GM19240 (cell line): Measurements from ENCODE around the gene CCNG2.

ENCODE experiments used
- DNase-seq: peaks from one replicate; pipeline ENCODE4 v3.0.0; 2011; ENCODE audit warnings: low spot score; ENCODE audit not compliant: insufficient read length

CCNG2 gene

DNA sequence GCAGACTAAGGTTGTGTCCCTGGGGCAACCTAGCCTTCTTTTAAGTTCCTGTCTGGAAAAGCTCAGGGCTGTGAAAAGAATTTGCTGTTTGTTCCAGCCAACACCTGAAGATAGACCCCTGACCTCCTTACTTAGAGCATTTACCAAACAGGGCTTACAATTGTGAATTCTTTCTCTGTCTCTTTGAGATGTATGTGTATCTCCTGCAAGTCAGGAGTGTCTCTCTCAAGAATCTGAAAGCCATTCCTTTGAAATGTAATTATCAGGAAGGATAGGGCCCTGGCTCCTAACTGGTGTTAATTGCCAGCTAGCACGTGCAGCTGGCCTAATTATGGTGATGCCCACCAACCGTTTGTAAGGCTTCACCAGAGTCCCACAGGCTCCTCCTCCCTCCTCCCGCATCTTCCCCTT lies 18.2 kb downstream of the CCNG2 start:
- no peak for DNase-seq

DNA sequence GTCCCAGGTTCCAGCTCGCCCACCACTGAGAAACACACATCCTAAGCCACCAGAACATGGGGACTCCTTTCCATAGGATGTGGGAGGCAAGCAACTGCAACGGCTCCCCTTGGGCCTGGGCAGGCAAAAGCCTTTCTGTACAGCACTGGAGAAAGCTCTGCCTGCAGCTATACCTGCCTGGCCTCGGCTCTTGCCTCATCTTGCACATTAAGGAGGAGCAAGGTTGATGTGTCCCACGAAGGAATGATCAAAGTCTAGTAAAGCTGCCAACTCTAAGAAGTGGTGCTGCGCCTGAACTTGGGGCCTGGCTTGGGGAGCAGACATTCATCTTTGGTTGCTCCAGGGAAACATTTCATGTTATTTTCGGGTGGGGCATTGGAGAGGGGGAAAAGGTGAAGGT lies 19.6 kb downstream of the CCNG2 start:
- DNase-seq: no peak

GRCh38 chr4:77177199-77177598 lies 20.2 kb downstream of the CCNG2 start:
- DNase-seq: no peak

DNA sequence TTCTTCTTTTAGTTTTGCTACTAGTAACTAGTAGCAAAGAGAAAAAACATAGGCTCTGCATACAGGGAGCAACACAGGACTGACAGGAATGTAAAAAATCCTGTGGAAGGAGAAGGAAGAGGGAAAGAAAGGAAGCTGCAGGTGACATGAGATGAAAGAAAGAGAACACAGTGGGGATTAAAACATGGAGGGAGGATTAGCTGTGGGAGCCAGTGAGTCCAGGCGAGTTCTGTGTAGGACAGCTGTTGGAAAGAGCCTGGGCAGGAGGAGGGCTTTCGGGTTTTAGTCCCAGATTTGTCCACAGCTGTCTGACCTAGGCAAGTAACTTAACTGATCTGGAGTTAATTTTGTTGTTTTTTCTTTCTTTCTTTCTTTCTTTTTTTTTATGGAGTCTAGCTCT lies 21.6 kb downstream of the CCNG2 start:
- no peak for DNase-seq

DNA sequence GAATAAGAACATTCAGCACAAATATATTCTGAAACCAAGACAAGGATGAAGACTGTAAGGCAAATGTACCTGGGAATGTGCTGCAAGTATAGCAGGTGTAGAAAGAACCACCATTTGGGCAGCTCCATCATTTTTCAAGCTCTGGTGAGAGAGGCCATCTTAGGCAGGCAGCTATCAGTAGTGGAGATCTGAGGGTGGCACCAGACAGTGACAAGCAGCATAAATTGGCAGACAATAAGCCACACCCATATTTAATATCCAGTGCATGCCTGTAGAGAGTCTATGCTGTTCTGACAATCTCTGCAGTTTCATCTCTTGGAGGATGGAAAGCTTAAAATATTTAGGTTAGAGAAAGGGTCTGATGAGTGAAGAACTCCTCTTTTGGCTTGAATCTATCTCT lies 22.5 kb downstream of the CCNG2 start:
- no peak for DNase-seq

DNA sequence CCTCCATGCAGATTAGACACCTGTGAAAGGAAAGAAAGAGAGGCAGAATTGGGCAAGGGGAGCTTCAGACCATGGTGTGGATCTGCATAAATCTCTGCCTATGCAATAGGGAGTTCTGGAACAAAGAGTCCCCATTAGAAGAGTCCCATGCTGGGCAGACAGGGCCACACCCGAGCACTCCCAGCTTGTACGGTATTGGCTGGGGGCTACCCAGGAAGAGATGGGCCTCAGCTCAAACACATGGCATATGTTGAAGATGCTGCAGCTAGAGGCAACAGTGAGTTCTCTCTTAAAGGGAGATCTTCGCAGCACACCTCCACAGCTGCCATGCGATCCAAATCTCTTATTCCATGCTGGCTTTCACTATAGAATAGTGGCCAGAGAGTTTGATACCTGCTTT lies 24.7 kb downstream of the CCNG2 start:
- no peak for DNase-seq

GRCh38 chr4:77183777-77184420 lies 26.9 kb downstream of the CCNG2 start:
- no peak for DNase-seq

GRCh38 chr4:77184974-77185373 lies 28.0 kb downstream of the CCNG2 start:
- no peak for DNase-seq

DNA sequence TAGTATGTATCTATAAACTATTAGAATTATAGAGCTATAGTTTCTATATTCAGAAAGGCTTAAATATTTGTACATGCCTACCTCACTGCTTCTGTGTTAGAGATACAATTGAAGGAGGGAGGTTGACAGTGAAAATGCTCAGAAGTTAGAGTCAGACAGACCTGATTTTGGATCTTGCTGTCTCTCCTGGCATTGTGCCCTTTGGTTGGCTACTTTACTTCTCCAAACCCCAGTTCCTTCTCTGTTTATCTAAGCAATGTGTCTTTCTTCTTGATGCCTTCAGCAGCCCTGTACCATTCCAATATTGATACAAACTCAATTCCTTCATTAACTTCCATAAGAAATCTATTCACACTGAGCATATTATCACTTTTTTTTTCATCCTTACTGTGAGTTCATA lies 28.7 kb downstream of the CCNG2 start:
- DNase-seq: no peak

GRCh38 chr4:77187322-77187721 lies 30.3 kb downstream of the CCNG2 start:
- DNase-seq: no peak

DNA sequence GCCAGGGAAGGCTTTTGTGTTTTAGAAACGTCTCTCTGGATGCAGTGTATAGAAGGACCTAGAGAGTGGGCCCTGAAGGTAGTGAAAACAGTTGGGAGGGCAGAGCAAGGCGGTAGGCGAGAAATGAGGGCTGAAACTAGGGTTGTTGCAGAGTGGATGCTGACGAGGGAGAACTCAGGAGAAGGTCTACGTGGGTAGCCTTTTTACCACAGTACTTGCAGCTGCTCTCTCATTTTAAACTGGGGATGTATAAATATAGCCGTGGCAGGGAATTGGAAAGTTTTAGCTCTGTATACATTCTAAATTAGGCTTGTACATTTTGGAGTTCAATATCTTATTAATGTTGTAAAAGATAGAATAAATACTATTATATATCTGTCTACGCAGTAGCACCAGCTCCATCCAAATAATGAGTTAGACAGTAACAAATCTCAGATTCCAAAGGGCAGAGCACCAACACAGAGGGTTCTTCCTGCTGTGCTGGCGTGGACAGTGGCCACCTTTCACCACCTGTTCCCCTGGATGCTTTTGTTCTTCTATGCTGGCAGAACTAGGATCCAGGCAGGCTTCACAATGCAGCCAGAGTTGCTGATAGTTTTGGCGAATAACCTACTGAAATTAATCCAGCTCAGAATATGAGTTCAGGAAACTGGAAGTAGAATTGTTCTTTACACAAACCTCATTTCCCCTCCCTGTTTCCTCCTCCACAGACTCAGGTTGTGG lies 31.7 kb downstream of the CCNG2 start:
- no peak for DNase-seq

DNA sequence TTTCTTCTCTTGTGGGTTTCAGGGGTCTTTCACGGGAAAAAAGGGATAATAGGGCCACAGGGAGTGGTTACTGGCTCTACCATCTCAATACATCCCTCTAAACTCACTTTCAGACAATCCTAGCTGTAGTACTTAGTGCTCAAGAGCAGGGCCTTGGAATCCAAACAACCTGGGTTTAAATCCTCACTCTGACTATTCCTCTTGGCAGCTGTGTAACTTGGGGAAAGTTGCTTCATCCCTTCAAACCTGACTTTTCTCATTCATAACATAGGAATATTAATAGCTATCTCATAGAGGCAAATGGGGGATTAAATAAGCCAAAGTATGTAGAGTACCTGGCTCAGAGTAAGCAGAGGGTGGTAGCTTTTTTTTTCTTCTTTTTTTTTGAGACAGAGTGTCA lies 32.4 kb downstream of the CCNG2 start:
- no peak for DNase-seq

DNA sequence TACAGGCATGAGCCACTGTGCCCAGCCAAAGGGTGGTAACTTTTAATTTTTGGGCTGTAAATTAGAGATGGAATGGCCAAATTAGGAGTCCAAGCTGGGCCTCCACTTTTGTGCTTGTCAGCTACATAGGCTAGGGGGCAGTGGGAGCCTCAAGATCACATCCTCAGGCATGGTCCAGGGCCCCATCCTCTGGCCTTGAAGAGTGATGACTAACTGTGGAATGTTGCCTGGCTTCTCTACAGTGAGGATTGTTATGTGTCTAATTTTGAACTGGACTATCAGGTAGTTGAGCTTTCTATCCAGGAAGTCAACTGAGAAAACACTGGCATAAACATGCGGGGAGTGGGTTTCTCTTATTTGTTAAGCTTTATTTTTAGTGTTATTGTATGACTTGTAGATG lies 33.0 kb downstream of the CCNG2 start:
- no peak for DNase-seq

DNA sequence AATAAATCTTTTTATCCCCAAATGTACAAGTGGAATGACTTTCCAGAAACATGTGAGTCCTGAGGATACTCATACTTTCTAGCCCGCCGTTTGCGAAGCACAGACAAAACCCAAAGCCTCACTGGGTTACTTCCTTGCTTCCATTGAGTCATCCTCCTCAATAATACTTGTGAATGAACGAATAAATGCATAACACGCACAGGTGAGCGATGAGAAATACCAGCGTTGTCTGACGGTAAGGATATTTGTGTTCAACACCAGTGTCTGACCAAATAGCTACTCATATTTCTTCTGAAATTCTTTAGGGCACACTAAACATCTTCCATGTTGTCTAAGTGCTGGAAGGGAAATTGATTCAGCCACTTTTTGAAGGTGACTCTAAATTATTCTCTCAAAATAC lies 36.0 kb downstream of the CCNG2 start:
- no peak for DNase-seq

- peak; percentile 79 for DNase-seq
These were observed 36.6 kb downstream of the CCNG2 start for GRCh38 chr4:77193511-77194102.

DNA sequence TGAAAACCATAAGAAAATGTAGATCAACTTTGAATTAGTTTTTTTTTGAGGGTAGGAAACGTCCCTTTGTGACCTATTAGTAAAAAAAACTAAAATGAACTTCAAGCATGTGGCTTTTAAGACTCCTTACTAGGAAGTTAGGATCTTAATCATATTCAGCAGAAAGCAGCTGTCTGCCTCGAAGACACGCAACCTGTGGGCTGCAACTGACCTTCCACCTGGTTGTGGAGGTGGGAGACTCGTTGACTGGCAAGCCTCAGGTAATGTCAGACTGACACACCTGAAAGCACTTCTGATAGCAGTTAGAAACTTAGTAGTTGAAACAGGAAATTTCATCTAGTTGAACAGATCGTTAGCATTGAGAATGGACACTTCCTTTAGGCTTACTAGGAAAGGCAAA lies 37.4 kb downstream of the CCNG2 start:
- no peak for DNase-seq

GRCh38 chr4:77194989-77195388 lies 38.0 kb downstream of the CCNG2 start:
- no peak for DNase-seq

DNA sequence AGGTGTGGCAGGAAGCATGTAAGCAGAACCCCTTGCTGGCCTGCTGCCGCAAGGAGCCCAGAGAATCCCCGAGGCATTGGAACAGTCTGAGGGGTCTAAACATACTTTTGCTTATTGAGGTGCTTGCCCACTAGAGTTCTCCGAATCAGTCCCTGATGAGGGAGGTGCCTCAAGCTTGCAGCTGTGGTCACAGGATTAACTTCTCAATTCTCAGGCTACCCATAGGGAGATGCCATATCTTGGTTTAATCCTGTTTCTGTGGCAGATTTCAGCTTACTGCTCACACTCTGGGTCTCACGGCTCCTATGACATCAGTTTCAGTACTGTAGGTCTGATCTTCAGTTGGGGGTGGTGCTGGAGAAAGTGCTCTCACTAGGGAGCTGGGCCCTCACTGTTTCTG lies 39.9 kb downstream of the CCNG2 start:
- peak; percentile 19 for DNase-seq

DNA sequence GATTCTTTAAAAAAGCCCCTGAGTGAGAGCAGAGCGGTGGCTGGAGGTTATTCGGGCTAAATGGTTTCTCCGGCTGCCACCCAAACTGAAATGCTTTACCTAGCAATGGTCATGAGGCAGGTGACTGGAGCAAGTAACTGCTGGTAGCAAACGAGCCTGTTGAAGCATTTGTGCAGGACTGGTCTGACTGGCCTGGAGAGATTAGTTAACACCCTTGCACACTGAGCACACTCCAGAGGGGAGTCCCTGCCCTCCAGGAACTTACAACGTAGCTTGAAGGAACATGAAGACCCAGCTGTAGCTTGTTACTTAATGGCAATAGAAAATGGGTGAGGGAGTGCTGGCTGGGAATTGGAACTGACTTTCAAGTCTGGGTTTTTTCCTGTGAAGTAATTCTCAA lies 40.4 kb downstream of the CCNG2 start:
- no peak for DNase-seq

DNA sequence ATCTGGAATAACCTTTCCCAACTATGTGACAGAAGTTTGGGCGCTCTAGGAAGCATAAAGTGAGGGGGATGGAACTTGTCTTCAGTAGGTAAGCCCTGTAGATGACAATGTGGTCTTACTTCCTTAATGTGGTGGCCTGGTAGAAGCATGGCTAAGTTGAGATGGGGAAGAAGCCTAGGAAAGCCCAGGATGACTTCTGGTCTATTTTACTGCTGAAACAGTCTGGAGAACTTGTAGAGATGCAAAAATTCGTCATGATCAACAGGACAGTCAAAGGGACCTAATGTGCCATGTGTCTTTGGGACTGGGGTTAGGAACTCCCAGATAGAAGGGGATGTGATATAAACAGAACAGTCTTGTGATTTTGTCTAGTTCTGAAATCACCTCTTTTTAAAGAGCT lies 40.8 kb downstream of the CCNG2 start:
- DNase-seq: no peak

- no peak for DNase-seq
These were observed 42.3 kb downstream of the CCNG2 start for GRCh38 chr4:77199276-77199675.

DNA sequence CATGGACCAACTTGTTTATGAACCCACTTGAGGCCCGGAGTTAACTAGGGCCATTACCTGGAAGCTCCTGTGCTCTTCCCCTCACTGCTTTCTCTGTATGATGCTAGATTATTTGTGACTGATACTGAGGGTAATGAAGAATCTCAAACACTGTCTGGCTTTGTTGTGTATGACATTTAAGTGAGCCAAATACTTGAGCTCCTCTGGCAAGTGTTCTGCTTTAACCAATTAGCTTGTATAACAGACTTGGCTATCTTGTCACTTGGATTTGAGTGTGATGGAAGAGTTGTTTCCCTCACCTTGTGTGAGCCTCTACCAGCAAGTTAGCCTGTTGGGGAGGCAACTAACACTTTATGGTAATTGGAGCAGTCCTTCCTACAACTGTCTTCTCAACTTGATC lies 42.7 kb downstream of the CCNG2 start:
- DNase-seq: no peak

- no peak for DNase-seq
These were observed 44.3 kb downstream of the CCNG2 start for GRCh38 chr4:77201343-77201742.
